DOHH2 (cell line): ENCODE data around the gene JUND.

Experiments
- H3F3A ChIP-seq: fragments of 200-600 bp; sonication (generic), shearing (Covaris generic); 2 replicates; pipeline ENCODE4 v1.6.0; 2016; ENCODE audit warnings: antibody characterized with exemption, mild to moderate bottlenecking; ENCODE audit not compliant: control insufficient read depth, insufficient read depth
- H3K27ac ChIP-seq: fragments of 200-600 bp; sonication (generic); 2 replicates; pipeline ENCODE4 v1.5.1; 2014; ENCODE audit warnings: low read depth, mild to moderate bottlenecking, low read length, moderate library complexity
- H3K27me3 ChIP-seq: fragments of 200-600 bp; sonication (generic); 2 replicates; pipeline ENCODE4 v1.6.1; 2014; ENCODE audit warnings: mild to moderate bottlenecking, low read length, mixed read lengths; ENCODE audit not compliant: control insufficient read depth
- H3K36me3 ChIP-seq: fragments of 200-600 bp; sonication (generic); 2 replicates; pipeline ENCODE4 v1.6.1; 2014; ENCODE audit warnings: mild to moderate bottlenecking, low read length, moderate library complexity, mixed read lengths; ENCODE audit not compliant: control insufficient read depth
- H3K4me1 ChIP-seq: fragments of 200-600 bp; sonication (generic); 2 replicates; pipeline ENCODE4 v1.6.1; 2014; ENCODE audit warnings: mild to moderate bottlenecking, low read length, mixed read lengths; ENCODE audit not compliant: control insufficient read depth
- H3K4me2 ChIP-seq: fragments of 200-600 bp; sonication (generic); 2 replicates; pipeline ENCODE4 v1.6.0; 2014; ENCODE audit warnings: mild to moderate bottlenecking, low read length, moderate library complexity
- H3K4me3 ChIP-seq: fragments of 200-600 bp; sonication (generic); 2 replicates; pipeline ENCODE4 v1.5.1; 2014; ENCODE audit warnings: mild to moderate bottlenecking, low read length, mixed read lengths
- H3K79me2 ChIP-seq: fragments of 200-600 bp; sonication (generic); 2 replicates; pipeline ENCODE4 v1.6.1; 2014; ENCODE audit warnings: mild to moderate bottlenecking, low read length, mixed read lengths; ENCODE audit not compliant: control insufficient read depth
- H3K9me2 ChIP-seq: fragments of 200-600 bp; sonication (generic); replicated peaks from 2 replicates; pipeline ENCODE4 v1.6.1; 2014; ENCODE audit warnings: mild to moderate bottlenecking, low read length, mixed read lengths; ENCODE audit not compliant: control insufficient read depth
- H3K9me3 ChIP-seq: fragments of 200-600 bp; sonication (generic); 2 replicates; pipeline ENCODE4 v1.6.1; 2014; ENCODE audit warnings: antibody characterized with exemption, low read length, mixed read lengths; ENCODE audit not compliant: control insufficient read depth, insufficient read depth
- H4K20me1 ChIP-seq: fragments of 200-600 bp; sonication (generic); 2 replicates; pipeline ENCODE4 v1.6.0; 2014; ENCODE audit warnings: low read depth, mild to moderate bottlenecking, antibody characterized with exemption, low read length, moderate library complexity; ENCODE audit not compliant: control insufficient read depth, insufficient read depth
- CTCF ChIP-seq: fragments of 200-600 bp; sonication (generic); IDR thresholded peaks from one replicate; pipeline ENCODE4 v1.5.1; 2014; ENCODE audit warnings: antibody characterized with exemption, mild to moderate bottlenecking, low read depth, low read length; ENCODE audit not compliant: poor library complexity, severe bottlenecking
- EZH2phosphoT487 ChIP-seq: fragments of 200-600 bp; sonication (generic); IDR thresholded peaks from 2 replicates; pipeline ENCODE4 v1.6.1; 2017; ENCODE audit warnings: borderline replicate concordance, mild to moderate bottlenecking, antibody characterized with exemption, low read length, moderate library complexity, mixed read lengths

The JUND gene

GRCh38 chr19:18294467-18294864 is 13.0 kb upstream of the JUND start:
- Histone ChIP-seq H3K9me3 (no peaks in the 10 kb centered on the region), H3K27me3 (no peaks in the 10 kb centered on the region), H3K4me2 (peak overlapping the region; percentile 24; the same call in 1 of the 2 replicates), H3K36me3 (no peaks in the 10 kb centered on the region), H3K4me1 (peaks cover 53% of the 10 kb centered on the region), H3F3A (peaks cover 22% of the 10 kb centered on the region), H3K4me3 (no peak overlapping the region), H3K9me2 (no peaks in the 10 kb centered on the region), H3K27ac (no peak overlapping the region), H4K20me1 (no peaks in the 10 kb centered on the region), H3K79me2 (no peaks in the 10 kb centered on the region)
- TF ChIP-seq EZH2phosphoT487 (no peak), CTCF (no peak)

DNA sequence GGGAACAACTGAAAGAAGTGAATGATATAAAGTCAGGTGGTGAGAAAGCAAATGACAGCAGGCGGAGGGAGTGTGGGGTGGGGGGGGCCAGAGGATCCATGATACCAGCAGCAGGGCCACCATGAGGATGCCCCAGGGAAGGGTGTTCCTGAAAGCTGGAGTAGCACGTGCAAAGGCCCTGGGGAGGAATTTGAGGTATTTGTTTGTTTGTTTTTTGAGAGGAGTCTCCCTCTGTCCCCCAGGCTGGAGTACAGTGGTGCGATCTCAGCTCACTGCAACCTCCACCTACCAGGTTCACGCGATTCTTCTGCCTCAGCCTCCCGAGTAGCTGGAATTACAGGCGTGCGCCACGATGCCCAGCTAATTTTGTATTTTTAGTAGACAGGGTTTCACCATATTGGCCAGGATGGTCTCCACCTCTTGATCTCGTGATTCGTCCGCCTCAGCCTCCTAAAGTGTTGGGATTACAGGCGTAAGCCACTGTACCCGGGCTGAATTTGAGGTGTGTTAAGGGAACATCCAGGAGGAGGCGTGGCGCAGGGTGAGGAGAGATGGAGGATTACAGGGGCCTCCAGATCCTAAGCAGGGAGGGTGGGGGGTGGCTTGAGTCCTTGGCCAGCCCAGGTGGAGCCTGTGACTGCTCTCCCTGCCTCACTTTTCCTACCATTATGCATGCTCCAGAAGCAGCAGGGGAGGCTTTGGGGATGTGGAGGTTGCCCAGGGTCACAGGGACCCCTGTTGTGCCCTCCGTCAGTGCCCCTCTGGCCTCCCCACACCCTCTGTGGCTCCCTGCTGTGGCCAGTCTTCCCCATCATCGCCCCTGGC is 12.4 kb upstream of the JUND start:
- Histone ChIP-seq H4K20me1 (no peaks in the 10 kb centered on the region), H3F3A (peaks cover 24% of the 10 kb centered on the region), H3K4me2 (peak overlapping the region; percentile 98), H3K9me2 (no peaks in the 10 kb centered on the region), H3K9me3 (no peaks in the 10 kb centered on the region), H3K4me1 (peaks cover 56% of the 10 kb centered on the region), H3K4me3 (peak overlapping the region; percentile 83; the same call in 1 of the 2 replicates), H3K36me3 (no peaks in the 10 kb centered on the region), H3K27ac (no peak overlapping the region), H3K27me3 (no peaks in the 10 kb centered on the region), H3K79me2 (no peaks in the 10 kb centered on the region)
- TF ChIP-seq CTCF: no peak
- no peak for TF ChIP-seq EZH2phosphoT487

GRCh38 chr19:18292810-18293641 is 11.6 kb upstream of the JUND start:
- Histone ChIP-seq H3K4me3 (peak overlapping the region; percentile 83), H3K79me2 (no peaks in the 10 kb centered on the region), H3K4me1 (peaks cover 56% of the 10 kb centered on the region), H3K4me2 (peak overlapping the region; percentile 98), H3K36me3 (no peaks in the 10 kb centered on the region), H3K27ac (peak overlapping the region; percentile 75), H4K20me1 (no peaks in the 10 kb centered on the region), H3K9me3 (no peaks in the 10 kb centered on the region), H3K9me2 (no peaks in the 10 kb centered on the region), H3F3A (peaks cover 24% of the 10 kb centered on the region), H3K27me3 (no peaks in the 10 kb centered on the region)
- TF ChIP-seq CTCF: no peak
- TF ChIP-seq EZH2phosphoT487: no peak
